H1 (cell line): ENCODE measurements around the gene KDM6B. TPM values are rescaled to one million over a fixed set of nuclear protein-coding genes. Genes with fewer than 3 reads are reported as not detected.

Source experiments
- CTCF ChIA-PET: fragments of 300-600 bp; sonication (Branson Sonifier 250); formaldehyde crosslinking; loops from one replicate; lab custom pipeline; 2021; ENCODE audit not compliant: partially characterized antibody; lab: Charles Lee
- POLR2A ChIA-PET: fragments of 300-600 bp; sonication (Branson Sonifier 250); formaldehyde crosslinking; loops from one replicate; lab custom pipeline; 2021; ENCODE audit warnings: inconsistent platforms; ENCODE audit not compliant: partially characterized antibody; lab: Charles Lee
- DNase-seq, 2 experiments: peaks; one replicate each; pipeline versions ENCODE4 v3.0.0 to v3.0.0-alpha.2; 2010 to 2022; ENCODE audit warnings: low spot score in 2 of 2, low read depth in 1 of 2, mixed read lengths in 1 of 2
- FAIRE-seq: peaks from 2 replicates; lab custom pipeline; 2011; peaks lifted over from hg19 to GRCh38; lab: Jason Lieb, UNC
- H2AFZ ChIP-seq: 2 replicates; pipeline ENCODE4 v1.8.1; 2012; ENCODE audit warnings: low read length, inconsistent platforms
- H2AK5ac ChIP-seq: 2 replicates; pipeline ENCODE4 v1.6.1; 2013; ENCODE audit warnings: low read depth, low read length
- H2BK120ac ChIP-seq: replicated peaks from 2 replicates; pipeline ENCODE3; 2013; ENCODE audit warnings: low read depth, low read length, inconsistent platforms
- H2BK12ac ChIP-seq: 2 replicates; pipeline ENCODE4 v1.6.1; 2013; ENCODE audit warnings: low read depth, low read length
- H2BK15ac ChIP-seq: 2 replicates; pipeline ENCODE4 v1.6.1; 2013; ENCODE audit warnings: low read length
- H2BK20ac ChIP-seq: 2 replicates; pipeline ENCODE4 v1.6.1; 2013; ENCODE audit warnings: low read length
- H2BK5ac ChIP-seq: 2 replicates; pipeline ENCODE4 v1.6.1; 2013; ENCODE audit warnings: low read depth, low read length
- H3K14ac ChIP-seq: 2 replicates; pipeline ENCODE4 v1.6.1; 2013; ENCODE audit warnings: inconsistent platforms; ENCODE audit not compliant: insufficient read length
- H3K18ac ChIP-seq: 2 replicates; pipeline ENCODE4 v1.6.1; 2013; ENCODE audit warnings: low read length; ENCODE audit errors: extremely low read depth
- H3K23ac ChIP-seq: 2 replicates; pipeline ENCODE4 v1.6.1; 2013; ENCODE audit warnings: inconsistent platforms; ENCODE audit not compliant: insufficient read length
- H3K23me2 ChIP-seq: 2 replicates; pipeline ENCODE4 v1.6.1; 2013; ENCODE audit warnings: low read depth, low read length
- H3K27ac ChIP-seq: 2 replicates; pipeline ENCODE4 v1.6.1; 2011; ENCODE audit warnings: low read depth, low read length, inconsistent platforms
- H3K27me3 ChIP-seq, 4 experiments: replicated peaks in 1 of 4; 1 replicate in 1 of 4; 2 replicates in 3 of 4; pipeline versions ENCODE4 v1.6.1 to v1.8.1; 2011 to 2013; ENCODE audit warnings: low read length in 3 of 4, mild to moderate bottlenecking in 3 of 4, inconsistent platforms in 2 of 4, mixed read lengths in 2 of 4, moderate library complexity in 1 of 4; ENCODE audit not compliant: control insufficient read depth in 3 of 4, insufficient read depth in 3 of 4; ENCODE audit errors: extremely low read depth in 1 of 4
- H3K36me3 ChIP-seq, 4 experiments: 2 replicates each; pipeline versions ENCODE4 v1.6.1 to v1.8.1; 2011 to 2013; ENCODE audit warnings: mild to moderate bottlenecking in 4 of 4, low read length in 3 of 4, moderate library complexity in 2 of 4, control low read depth in 1 of 4, inconsistent platforms in 1 of 4; ENCODE audit not compliant: insufficient read depth in 4 of 4, control insufficient read depth in 2 of 4
- H3K4ac ChIP-seq: replicated peaks from 2 replicates; pipeline ENCODE3; 2013; ENCODE audit warnings: low read length, low read depth, mixed read lengths, inconsistent platforms; ENCODE audit not compliant: insufficient read length
- H3K4me1 ChIP-seq, 4 experiments: replicated peaks in 1 of 4; 1 replicate in 1 of 4; 2 replicates in 3 of 4; pipeline versions ENCODE4 v1.6.1 to v1.8.1; 2011 to 2013; ENCODE audit warnings: low read length in 3 of 4, inconsistent platforms in 2 of 4, mixed read lengths in 1 of 4; ENCODE audit not compliant: insufficient read depth in 4 of 4, control insufficient read depth in 3 of 4
- H3K4me2 ChIP-seq, 2 experiments: 2 replicates each; pipeline versions ENCODE4 v1.6.1 to v1.8.1; 2011 to 2013; ENCODE audit warnings: low read depth in 2 of 2, low read length in 2 of 2, control low read depth in 1 of 2, inconsistent platforms in 1 of 2, mild to moderate bottlenecking in 1 of 2; ENCODE audit not compliant: insufficient read depth in 1 of 2
- H3K4me3 ChIP-seq, 4 experiments: fragments of 200-600, 300-600 bp in 1 of 4; sonication (generic), shearing (Covaris generic), sonication (Bioruptor Twin) in 1 of 4; 2 replicates each; pipeline versions ENCODE4 v1.5.1 to v1.8.1; 2011 to 2016; ENCODE audit warnings: low read length in 4 of 4, low read depth in 3 of 4, control low read depth in 2 of 4, inconsistent platforms in 2 of 4, mild to moderate bottlenecking in 2 of 4, mixed read lengths in 1 of 4, moderate library complexity in 1 of 4; ENCODE audit not compliant: insufficient read depth in 2 of 4; ENCODE audit errors: extremely low read depth in 1 of 4
- H3K56ac ChIP-seq: replicated peaks from 2 replicates; pipeline ENCODE3; 2013; ENCODE audit warnings: low read depth, mild to moderate bottlenecking, mixed read lengths, low read length, inconsistent platforms; ENCODE audit not compliant: insufficient read length
- H3K79me1 ChIP-seq: 2 replicates; pipeline ENCODE4 v1.6.1; 2013; ENCODE audit warnings: low read depth, low read length, control low read depth
- H3K79me2 ChIP-seq, 2 experiments: 2 replicates each; pipeline versions ENCODE4 v1.6.1 to v1.8.1; 2012 to 2013; ENCODE audit warnings: low read length in 2 of 2, mild to moderate bottlenecking in 2 of 2, inconsistent platforms in 1 of 2; ENCODE audit not compliant: insufficient read depth in 2 of 2, control insufficient read depth in 1 of 2
- H3K9ac ChIP-seq, 4 experiments: replicated peaks in 1 of 4; 1 replicate in 1 of 4; 2 replicates in 3 of 4; pipeline versions ENCODE4 v1.6.1 to v1.8.1; 2011 to 2013; ENCODE audit warnings: low read depth in 3 of 4, low read length in 3 of 4, control low read depth in 2 of 4, mild to moderate bottlenecking in 2 of 4, moderate library complexity in 2 of 4, inconsistent platforms in 1 of 4; ENCODE audit errors: extremely low read depth in 1 of 4
- H3K9me3 ChIP-seq, 2 experiments: 2 replicates each; pipeline versions ENCODE4 v1.6.1 to v1.8.1; 2012 to 2013; ENCODE audit warnings: mild to moderate bottlenecking in 2 of 2, moderate library complexity in 2 of 2, control low read depth in 1 of 2, inconsistent platforms in 1 of 2, low read depth in 1 of 2, low read length in 1 of 2, mixed read lengths in 1 of 2; ENCODE audit not compliant: insufficient read depth in 2 of 2
- H4K20me1 ChIP-seq, 2 experiments: replicated peaks in 1 of 2; 2 replicates each; pipeline versions ENCODE3 to v1.8.1; 2011 to 2013; ENCODE audit warnings: inconsistent platforms in 2 of 2, low read length in 2 of 2, mild to moderate bottlenecking in 1 of 2; ENCODE audit not compliant: insufficient read depth in 2 of 2, control insufficient read depth in 1 of 2
- H4K5ac ChIP-seq: 2 replicates; pipeline ENCODE4 v1.6.1; 2013; ENCODE audit warnings: low read length, low read depth, mixed read lengths, inconsistent platforms; ENCODE audit not compliant: insufficient read length
- H4K8ac ChIP-seq: 2 replicates; pipeline ENCODE4 v1.8.0; 2013; ENCODE audit warnings: mild to moderate bottlenecking, moderate library complexity, low read length, inconsistent platforms; ENCODE audit not compliant: insufficient read depth; ENCODE audit errors: extremely low read depth
- H4K91ac ChIP-seq: replicated peaks from 2 replicates; pipeline ENCODE3; 2013; ENCODE audit warnings: low read length, mixed read lengths, inconsistent platforms; ENCODE audit not compliant: insufficient read length
- ASH2L ChIP-seq: fragments of 200-600, 300-600 bp; sonication (generic); IDR thresholded peaks from one replicate; pipeline ENCODE4 v1.7.1; 2017; ENCODE audit warnings: low read length
- CBX8 ChIP-seq: fragments of 300-800, 300-1000 bp; sonication (generic); IDR thresholded peaks from 2 replicates; pipeline ENCODE4 v1.7.1; 2016; ENCODE audit warnings: low read depth, low read length, borderline replicate concordance
- CEBPB ChIP-seq: IDR thresholded peaks from 2 replicates; pipeline ENCODE4 v1.6.1; 2012; ENCODE audit warnings: low read depth, low read length
- GABPA ChIP-seq: IDR thresholded peaks from 2 replicates; pipeline ENCODE4 v1.6.1; 2011; ENCODE audit warnings: mild to moderate bottlenecking, low read length, moderate library complexity, borderline replicate concordance; ENCODE audit not compliant: insufficient read depth
- HDAC6 ChIP-seq: IDR thresholded peaks from one replicate; pipeline ENCODE4 v1.7.1; 2012; ENCODE audit warnings: low read depth, mild to moderate bottlenecking, inconsistent platforms, low read length, moderate library complexity
- MAX ChIP-seq: IDR thresholded peaks from 2 replicates; pipeline ENCODE4 v1.6.1; 2012; ENCODE audit warnings: inconsistent platforms
- POLR2A ChIP-seq, 2 experiments: IDR thresholded peaks; 1 replicate in 1 of 2; 2 replicates in 1 of 2; pipeline ENCODE4 v1.6.1; 2011; ENCODE audit warnings: low read depth in 2 of 2, low read length in 2 of 2, mild to moderate bottlenecking in 2 of 2; ENCODE audit errors: control extremely low read depth in 1 of 2
- RBBP5 ChIP-seq: IDR thresholded peaks from 2 replicates; pipeline ENCODE4 v1.7.1; 2012; ENCODE audit warnings: low read depth, mild to moderate bottlenecking, inconsistent platforms, low read length, moderate library complexity, borderline replicate concordance
- RFX5 ChIP-seq: IDR thresholded peaks from 2 replicates; pipeline ENCODE4 v1.6.1; 2011; ENCODE audit warnings: low read depth, low read length, improper control_type of control experiment, borderline replicate concordance
- SIX5 ChIP-seq: IDR thresholded peaks from 2 replicates; pipeline ENCODE4 v1.6.1; 2011; ENCODE audit warnings: mild to moderate bottlenecking, low read depth, low read length
- SRF ChIP-seq: IDR thresholded peaks from 2 replicates; pipeline ENCODE4 v1.6.1; 2011; ENCODE audit warnings: mild to moderate bottlenecking, low read depth, low read length, moderate library complexity
- WGBS, 2 experiments: shearing (Covaris generic) in 1 of 2; methylation state at CpG; one replicate each; pipeline versions ENCODE4 v1.1.6 to v1.1.7; 2013 to 2015; ENCODE audit warnings: low lambda C conversion rate in 2 of 2, mixed read lengths in 2 of 2, inconsistent platforms in 1 of 2, low coverage in 1 of 2, missing lambda C conversion rate in 1 of 2; ENCODE audit not compliant: insufficient replicate concordance in 2 of 2, insufficient coverage in 1 of 2, insufficient read length in 1 of 2; ENCODE audit errors: extremely low coverage in 1 of 2, missing lambda C conversion rate in 1 of 2; 5-methylcytosine and 5-hydroxymethylcytosine counted together
- polyA plus RNA-seq, 7 experiments: library from polyadenylated mRNA; depleted of rRNA in 3 of 7; stranded (reverse) in 5 of 7; unstranded in 2 of 7; fragments of >200 nt in 5 of 7; fragments of 200-250 nt in 2 of 7; gene quantifications; 1 replicate in 5 of 7; 2 replicates in 1 of 7; 4 replicates in 1 of 7; pipeline versions ENCODE4 v1.2.1 to v1.2.3, GENCODE V29; 2011 to 2013; ENCODE audit warnings: missing spikeins in 2 of 7, mixed read lengths in 2 of 7
- total RNA-seq: library from RNA; stranded (reverse); fragmentation: NEBNext Ultra II Directional; extraction: Animal tissue kit (Norgen Biotek cat#: 25700); gene quantifications from 2 replicates; pipeline ENCODE4 v1.2.1, GENCODE V29; 2021

Gene KDM6B
- total and polyA plus RNA-seq, 2 of the 8 experiments (the other 6 are each of a cell fraction or from before 2014, with no cell fraction given): 0.48 to 3.7 TPM

GRCh38 chr17:7839190-7839875 lies 5.3 kb downstream of the KDM6B start:
- H3K14ac ChIP-seq: no peak overlapping the region
- H3K23me2 ChIP-seq: peaks cover 50% of the 10 kb centered on the region
- H3K27ac ChIP-seq: no peak overlapping the region
- CTCF ChIA-PET: interaction anchor here (0.7 to 5.0 kb wide), 5 partner anchors 12 to 220 kb away, joined by 3 to 25 read pairs (median 4); partner anchors contain the start of genes CYB5D1 and NAA38
- 78% methylated on average over 6 of the region's 6 CpGs; no CpG with 5 or more reads in 1 of the 2 experiments for WGBS, 2 experiments
- peaks cover 4 to 34% of the 10 kb centered on the region in 2 experiments for H4K20me1 ChIP-seq
- H3K9me3 ChIP-seq: no peaks in the 10 kb centered on the region
- H3K9ac ChIP-seq: no peak overlapping the region; a peak in 1 of 7 replicates
- H3K56ac ChIP-seq: no peak overlapping the region
- DNase-seq (no peak), FAIRE-seq (no peak)
- H4K91ac ChIP-seq: no peak overlapping the region
- H3K4me1 ChIP-seq: peaks cover 10 to 31% (median 19%) of the 10 kb centered on the region in 4 experiments
- no peaks in the 10 kb centered on the region for H3K79me2 ChIP-seq
- peaks cover 18 to 50% (median 43%) of the 10 kb centered on the region in 4 experiments for H3K27me3 ChIP-seq
- no peak overlapping the region for H4K8ac ChIP-seq
- H3K79me1 ChIP-seq: no peaks in the 10 kb centered on the region
- 0 out of 2 replicates have a peak overlapping the region, but pooled peaks have one; percentile 60 for H2AK5ac ChIP-seq
- no peak overlapping the region; a peak in 1 of 8 replicates for H3K4me3 ChIP-seq
- no peak overlapping the region for H2BK120ac ChIP-seq
- no peak overlapping the region for H3K4ac ChIP-seq
- H2BK12ac ChIP-seq: peak overlapping the region; percentile 82; the same call in 1 of the 2 replicates
- peak overlapping the region in 1 of 2 experiments; percentile 84; a peak in 1 of 4 replicates for H3K4me2 ChIP-seq
- no peak overlapping the region for H3K23ac ChIP-seq
- H2BK15ac ChIP-seq: no peak overlapping the region
- H3K18ac ChIP-seq: peak overlapping the region; percentile 71; the same call in 1 of the 2 replicates
- H3K36me3 ChIP-seq: no peaks in the 10 kb centered on the region
- no peak overlapping the region for H2BK20ac ChIP-seq
- no peak overlapping the region for H2BK5ac ChIP-seq
- POLR2A ChIA-PET: interaction anchor here (3.2 to 5.2 kb wide), 2 partner anchors 12 to 17 kb away, joined by 24 to 34 read pairs; partner anchors contain the start of genes NAA38 and TMEM88
- no peak overlapping the region for H4K5ac ChIP-seq
- H2AFZ ChIP-seq: no peak overlapping the region
- TF ChIP-seq SRF: no peak
- no peak for TF ChIP-seq ASH2L
- TF ChIP-seq CBX8: no peak
- no peak for TF ChIP-seq HDAC6
- TF ChIP-seq RFX5: no peak
- no peak for TF ChIP-seq RBBP5
- no peak for TF ChIP-seq POLR2A (IDR thresholded peaks at IDR 0.05; ENCODE audit: control extremely low read depth in 1 of 2, low read depth in 2 of 2, low read length in 2 of 2)
- no peak for TF ChIP-seq SIX5
- no peak for TF ChIP-seq CEBPB
- TF ChIP-seq MAX: no peak
- TF ChIP-seq GABPA: no peak
